Right ventricle myocardium superior (tissue), 1 donor: ENCODE results near the gene LMX1A. TPM values are rescaled to one million over a fixed set of nuclear protein-coding genes. Genes with fewer than 3 reads are reported as not detected.

Experiments used
- ATAC-seq: fragments of 200-7000 bp; cut with Tn5 transposase; one replicate; pipeline ENCODE4 v1.9.1; 2020; ENCODE audit warnings: mild to moderate bottlenecking; ENCODE audit not compliant: poor library complexity
- DNase-seq: peaks from one replicate; pipeline ENCODE4 v3.0.0-alpha.2; 2020
- intact Hi-C: fragments of 100-400 bp; cut with DNase I; formaldehyde crosslinking; loops from one replicate; pipeline ENCODE4 v1.11.2; 2022
- total RNA-seq: library from RNA; stranded (reverse); fragmentation: NEBNext Ultra II Directional; extraction: Animal tissue kit (Norgen Biotek cat#: 25700); gene quantifications from one replicate; pipeline ENCODE4 v1.2.1, GENCODE V29; 2021
- donor health status: DM: no; HTN: yes; CAD: no; lungs with severe emphysema.

LMX1A gene
- total RNA-seq, 1 donor from 2014 or later, result not detected

- intact Hi-C loops, result no loop called here
- no peak for ATAC-seq
- DNase-seq, result no peak
Measured at GRCh38 chr1:165339164-165339563, 17.4 kb downstream of the LMX1A start.

GRCh38 chr1:165330483-165330882 lies 26.0 kb downstream of the LMX1A start:
- DNase-seq, result no peak
- no peak for ATAC-seq
- intact Hi-C loops, result no loop called here

- no peak for ATAC-seq
- no peak for DNase-seq
- intact Hi-C loops, result no loop called here
Measured at GRCh38 chr1:165329104-165329503, 27.4 kb downstream of the LMX1A start.

GRCh38 chr1:165328136-165328535 lies 28.4 kb downstream of the LMX1A start:
- no peak for ATAC-seq
- intact Hi-C loops, result no loop called here
- DNase-seq, result no peak

GRCh38 chr1:165327538-165327937 lies 29.0 kb downstream of the LMX1A start:
- ATAC-seq (no peak), DNase-seq (no peak)
- intact Hi-C loops, result no loop called here

GRCh38 chr1:165325460-165326203 lies 30.9 kb downstream of the LMX1A start:
- no peak for DNase-seq
- intact Hi-C loops, result no loop called here
- no peak for ATAC-seq

- DNase-seq (no peak), ATAC-seq (no peak)
- intact Hi-C loops, result no loop called here
Measured at GRCh38 chr1:165324050-165324449, 32.5 kb downstream of the LMX1A start.

GRCh38 chr1:165317612-165318011 lies 38.9 kb downstream of the LMX1A start:
- DNase-seq, result no peak
- intact Hi-C loops, result no loop called here
- ATAC-seq, result no peak

- intact Hi-C loops, result no loop called here
- DNase-seq (no peak), ATAC-seq (no peak)
Measured at GRCh38 chr1:165316153-165316772, 40.3 kb downstream of the LMX1A start.

- DNase-seq, result no peak
- ATAC-seq, result no peak
- intact Hi-C loops, result no loop called here
Measured at GRCh38 chr1:165315481-165315880, 41.0 kb downstream of the LMX1A start.

- intact Hi-C loops, result no loop called here
- no peak for DNase-seq
- ATAC-seq, result no peak
Measured at GRCh38 chr1:165313903-165314302, 42.6 kb downstream of the LMX1A start.

GRCh38 chr1:165312591-165312990 lies 43.9 kb downstream of the LMX1A start:
- DNase-seq (no peak), ATAC-seq (no peak)
- intact Hi-C loops, result no loop called here

GRCh38 chr1:165306543-165307434 lies 49.7 kb downstream of the LMX1A start:
- DNase-seq, result no peak
- ATAC-seq, result no peak
- intact Hi-C loops, result no loop called here

- DNase-seq, result peak; percentile 42
- ATAC-seq, result no peak
- intact Hi-C loops, result no loop called here
Measured at GRCh38 chr1:165303386-165303785, 53.1 kb downstream of the LMX1A start.

GRCh38 chr1:165300400-165300903 lies 56.1 kb downstream of the LMX1A start:
- DNase-seq (no peak), ATAC-seq (no peak)
- intact Hi-C loops, result no loop called here

- ATAC-seq (no peak), DNase-seq (no peak)
- intact Hi-C loops, result no loop called here
Measured at GRCh38 chr1:165298203-165298820, 58.2 kb downstream of the LMX1A start.

GRCh38 chr1:165296205-165296604 lies 60.3 kb downstream of the LMX1A start:
- intact Hi-C loops, result no loop called here
- no peak for ATAC-seq
- no peak for DNase-seq

GRCh38 chr1:165290148-165290547 lies 66.4 kb downstream of the LMX1A start:
- intact Hi-C loops, result no loop called here
- DNase-seq (no peak), ATAC-seq (no peak)

GRCh38 chr1:165289556-165289955 lies 67.0 kb downstream of the LMX1A start:
- DNase-seq (no peak), ATAC-seq (no peak)
- intact Hi-C loops, result loop anchor here (10.0 kb wide), 1 partner anchor 135 kb away; no protein-coding TSS in a partner anchor
